GM12892 (cell line): ENCODE measurements around the gene RRP1.

ENCODE experiments used
- DNase-seq: peaks from one replicate; pipeline ENCODE4 v3.0.0; 2011; ENCODE audit not compliant: insufficient read length
- FAIRE-seq: peaks from 2 replicates; lab custom pipeline; 2011; peaks lifted over from hg19 to GRCh38; lab: Jason Lieb, UNC
- POLR2A ChIP-seq: IDR thresholded peaks from 2 replicates; pipeline ENCODE4 v1.6.1; 2011; ENCODE audit warnings: low read depth, low read length, control low read depth
- POLR2AphosphoS5 ChIP-seq: IDR thresholded peaks from 2 replicates; pipeline ENCODE4 v1.6.1; 2011; ENCODE audit warnings: low read depth, low read length, control low read depth
- TAF1 ChIP-seq: IDR thresholded peaks from 2 replicates; pipeline ENCODE4 v1.6.1; 2011; ENCODE audit warnings: low read depth, mild to moderate bottlenecking, control low read depth, low read length, borderline replicate concordance

Gene RRP1

GRCh38 chr21:43761886-43762285 lies 27.5 kb upstream of the RRP1 start:
- no peak for DNase-seq
- no peak for TF ChIP-seq POLR2A
- no peak for TF ChIP-seq TAF1
- TF ChIP-seq POLR2AphosphoS5: no peak
- FAIRE-seq: no peak

GRCh38 chr21:43762303-43763128 lies 26.9 kb upstream of the RRP1 start:
- FAIRE-seq (no peak), DNase-seq (no peak)
- TF ChIP-seq POLR2A (no peak), POLR2AphosphoS5 (no peak)

GRCh38 chr21:43763901-43764523 lies 25.4 kb upstream of the RRP1 start:
- DNase-seq: no peak
- TF ChIP-seq TAF1 (no peak), POLR2AphosphoS5 (no peak), POLR2A (no peak)
- FAIRE-seq: no peak

- no peak for DNase-seq
- no peak for TF ChIP-seq TAF1
- no peak for TF ChIP-seq POLR2AphosphoS5
- no peak for FAIRE-seq
Observed at GRCh38 chr21:43764576-43765495, 24.5 kb upstream of the RRP1 start.

GRCh38 chr21:43766734-43767497 lies 22.5 kb upstream of the RRP1 start:
- FAIRE-seq: no peak
- DNase-seq: no peak
- TF ChIP-seq POLR2A (no peak), POLR2AphosphoS5 (peak; percentile 66), TAF1 (no peak)

- FAIRE-seq (no peak), DNase-seq (no peak)
- no peak for TF ChIP-seq TAF1
- no peak for TF ChIP-seq POLR2A
- no peak for TF ChIP-seq POLR2AphosphoS5
Observed at GRCh38 chr21:43767498-43767983, 21.8 kb upstream of the RRP1 start.

GRCh38 chr21:43767984-43768867 lies 21.2 kb upstream of the RRP1 start:
- FAIRE-seq (no peak), DNase-seq (no peak)
- no peak for TF ChIP-seq POLR2A
- no peak for TF ChIP-seq TAF1
- no peak for TF ChIP-seq POLR2AphosphoS5

GRCh38 chr21:43768868-43769167 lies 20.6 kb upstream of the RRP1 start:
- DNase-seq (no peak), FAIRE-seq (no peak)

GRCh38 chr21:43769325-43769958 lies 19.9 kb upstream of the RRP1 start:
- DNase-seq: no peak
- TF ChIP-seq TAF1 (no peak), POLR2A (no peak), POLR2AphosphoS5 (no peak)
- no peak for FAIRE-seq

More at GRCh38 chr21:43768868-43769167, 20.6 kb upstream of the RRP1 start:
- no peak for TF ChIP-seq POLR2AphosphoS5
- no peak for TF ChIP-seq TAF1
- TF ChIP-seq POLR2A: no peak
